ENCODE results near the gene GLG1.
A peak's percentile ranks its signal among the peaks of the same experiment; 100 is the strongest.

DNA sequence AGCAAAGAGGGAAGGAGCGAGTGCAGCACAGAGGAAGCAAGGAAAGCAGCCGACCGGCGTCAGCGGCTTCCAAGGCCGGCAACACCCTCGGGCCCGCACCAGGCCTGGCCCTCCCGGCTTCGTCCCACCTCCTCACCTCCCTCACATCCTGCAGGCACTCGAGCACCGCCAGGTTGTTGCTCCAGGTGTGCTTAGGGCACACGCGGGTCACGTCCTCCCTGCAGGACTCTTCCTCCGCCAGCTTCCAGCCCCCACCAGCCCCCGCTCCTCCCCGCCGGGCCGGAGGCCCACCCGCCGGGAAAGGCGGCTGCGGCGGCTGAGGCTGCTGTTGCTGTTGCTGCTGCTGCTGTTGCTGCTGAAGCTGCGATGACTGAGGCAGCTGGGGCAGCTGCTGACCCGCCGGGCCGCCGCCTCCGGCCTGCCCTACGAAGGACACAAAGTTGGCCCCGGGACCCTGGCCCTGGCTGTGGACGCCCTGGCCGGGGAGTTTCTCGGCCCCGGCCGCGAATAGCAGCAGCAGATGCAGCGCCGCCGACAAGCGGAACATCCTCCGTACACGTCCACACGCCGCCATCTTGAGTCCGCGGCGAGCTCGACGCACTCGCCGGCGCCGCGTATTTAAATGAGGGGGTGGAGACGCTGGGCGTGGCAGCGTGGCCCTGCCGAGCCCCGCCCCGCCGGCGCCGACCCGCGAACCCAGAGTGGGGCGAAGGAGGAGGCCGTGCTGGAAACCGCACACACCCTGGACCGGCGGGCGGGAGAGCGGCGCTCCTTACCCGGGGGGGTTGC is at the start of gene GLG1:
- TF ChIP-seq, protein P1, sequence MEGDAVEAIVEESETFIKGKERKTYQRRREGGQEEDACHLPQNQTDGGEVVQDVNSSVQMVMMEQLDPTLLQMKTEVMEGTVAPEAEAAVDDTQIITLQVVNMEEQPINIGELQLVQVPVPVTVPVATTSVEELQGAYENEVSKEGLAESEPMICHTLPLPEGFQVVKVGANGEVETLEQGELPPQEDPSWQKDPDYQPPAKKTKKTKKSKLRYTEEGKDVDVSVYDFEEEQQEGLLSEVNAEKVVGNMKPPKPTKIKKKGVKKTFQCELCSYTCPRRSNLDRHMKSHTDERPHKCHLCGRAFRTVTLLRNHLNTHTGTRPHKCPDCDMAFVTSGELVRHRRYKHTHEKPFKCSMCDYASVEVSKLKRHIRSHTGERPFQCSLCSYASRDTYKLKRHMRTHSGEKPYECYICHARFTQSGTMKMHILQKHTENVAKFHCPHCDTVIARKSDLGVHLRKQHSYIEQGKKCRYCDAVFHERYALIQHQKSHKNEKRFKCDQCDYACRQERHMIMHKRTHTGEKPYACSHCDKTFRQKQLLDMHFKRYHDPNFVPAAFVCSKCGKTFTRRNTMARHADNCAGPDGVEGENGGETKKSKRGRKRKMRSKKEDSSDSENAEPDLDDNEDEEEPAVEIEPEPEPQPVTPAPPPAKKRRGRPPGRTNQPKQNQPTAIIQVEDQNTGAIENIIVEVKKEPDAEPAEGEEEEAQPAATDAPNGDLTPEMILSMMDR (IDR thresholded peaks at IDR 0.05; ENCODE audit: borderline replicate concordance, extremely low read depth, low read length, poor library complexity, severe bottlenecking) = peak; percentile 5
- TF ChIP-seq EZH2 (IDR thresholded peaks at IDR 0.05; ENCODE audit: borderline replicate concordance, low read depth, low read length, severe bottlenecking) = no peak

Measured in DND-41 (cell line).